IMR-90 (cell line): ENCODE data around the gene STON2. TPM values are rescaled to one million over a fixed set of nuclear protein-coding genes. Genes with fewer than 3 reads are reported as not detected.

Source experiments
- ATAC-seq: fragments of 200-7000 bp; cut with Tn5 transposase; 2 replicates; pipeline ENCODE4 v1.9.1; 2020; ENCODE audit warnings: low read depth, mild to moderate bottlenecking, moderate library complexity
- BruUV-seq: library from RNA; stranded (reverse); fragments of 400-500 nt; replicated peaks from 2 replicates; lab custom pipeline; 2021; lab: Mats Ljungman, UMichigan
- CTCF ChIA-PET: fragments of 300-600 bp; formaldehyde crosslinking; extraction: SDS; loops from one replicate; lab custom pipeline; 2021; ENCODE audit warnings: antibody characterized with exemption; lab: Yijun Ruan, JAX
- POLR2A ChIA-PET: fragments of 300-600 bp; sonication (Branson Sonifier 250); formaldehyde crosslinking; loops from one replicate; lab custom pipeline; 2022; ENCODE audit warnings: antibody characterized with exemption; ENCODE audit not compliant: unreplicated experiment; lab: Charles Lee
- DNase-seq: peaks from one replicate; pipeline ENCODE4 v3.0.0; 2013
- H2AFZ ChIP-seq: replicated peaks from 2 replicates; pipeline ENCODE3; 2013; ENCODE audit warnings: low read length, mild to moderate bottlenecking; ENCODE audit not compliant: poor library complexity
- H2AK5ac ChIP-seq: 2 replicates; pipeline ENCODE4 v1.6.1; 2013; ENCODE audit warnings: low read depth, low read length, inconsistent platforms
- H2AK9ac ChIP-seq: replicated peaks from 2 replicates; pipeline ENCODE3; 2013; ENCODE audit warnings: mild to moderate bottlenecking, low read depth, low read length, moderate library complexity; ENCODE audit not compliant: poor library complexity
- H2BK120ac ChIP-seq: 2 replicates; pipeline ENCODE4 v1.6.1; 2013; ENCODE audit warnings: low read depth, low read length, inconsistent platforms
- H2BK15ac ChIP-seq: 3 replicates; pipeline ENCODE4 v1.6.1; 2013; ENCODE audit warnings: low read depth, low read length, inconsistent platforms
- H2BK20ac ChIP-seq: 2 replicates; pipeline ENCODE4 v1.6.1; 2013; ENCODE audit warnings: low read depth, mild to moderate bottlenecking, inconsistent platforms, low read length, moderate library complexity
- H2BK5ac ChIP-seq: 2 replicates; pipeline ENCODE4 v1.6.1; 2013; ENCODE audit warnings: mild to moderate bottlenecking, low read depth, low read length, inconsistent platforms; ENCODE audit not compliant: poor library complexity, severe bottlenecking
- H3K14ac ChIP-seq: replicated peaks from 2 replicates; pipeline ENCODE4 v1.6.1; 2013; ENCODE audit warnings: low read depth, low read length, inconsistent platforms
- H3K18ac ChIP-seq: 2 replicates; pipeline ENCODE4 v1.6.1; 2013; ENCODE audit warnings: low read depth, low read length, control low read depth
- H3K23ac ChIP-seq: 2 replicates; pipeline ENCODE4 v1.6.1; 2013; ENCODE audit warnings: low read depth, low read length, inconsistent platforms
- H3K27ac ChIP-seq: 2 replicates; pipeline ENCODE4 v1.5.1; 2013; ENCODE audit warnings: mild to moderate bottlenecking, control low read depth, low read length; ENCODE audit not compliant: insufficient read depth
- H3K27me3 ChIP-seq: 2 replicates; pipeline ENCODE4 v1.6.1; 2013; ENCODE audit warnings: low read length; ENCODE audit not compliant: control insufficient read depth, insufficient read depth
- H3K36me3 ChIP-seq: 2 replicates; pipeline ENCODE4 v1.6.1; 2013; ENCODE audit warnings: low read length, mixed read lengths; ENCODE audit not compliant: control insufficient read depth, insufficient read depth
- H3K4ac ChIP-seq: 2 replicates; pipeline ENCODE4 v1.6.1; 2013; ENCODE audit warnings: low read depth, low read length, inconsistent platforms
- H3K4me1 ChIP-seq: 2 replicates; pipeline ENCODE4 v1.6.1; 2013; ENCODE audit warnings: low read length, mixed read lengths; ENCODE audit not compliant: control insufficient read depth, insufficient read depth
- H3K4me2 ChIP-seq: 2 replicates; pipeline ENCODE4 v1.6.1; 2013; ENCODE audit warnings: low read depth, mild to moderate bottlenecking, control low read depth, low read length, moderate library complexity
- H3K4me3 ChIP-seq: 2 replicates; pipeline ENCODE4 v1.5.1; 2013; ENCODE audit warnings: low read depth, mild to moderate bottlenecking, control low read depth, low read length, moderate library complexity; ENCODE audit not compliant: insufficient read depth
- H3K56ac ChIP-seq: 2 replicates; pipeline ENCODE4 v1.6.1; 2013; ENCODE audit warnings: low read length, inconsistent platforms; ENCODE audit not compliant: insufficient read depth; ENCODE audit errors: extremely low read depth
- H3K79me1 ChIP-seq, 2 experiments: 2 replicates each; pipeline ENCODE4 v1.6.1; 2013; ENCODE audit warnings: low read length in 2 of 2, inconsistent platforms in 1 of 2, low read depth in 1 of 2
- H3K9ac ChIP-seq: 2 replicates; pipeline ENCODE4 v1.6.1; 2013; ENCODE audit warnings: low read depth, low read length, control low read depth
- H3K9me1 ChIP-seq: 2 replicates; pipeline ENCODE4 v1.6.1; 2013; ENCODE audit warnings: low read length, inconsistent platforms; ENCODE audit not compliant: insufficient read depth
- H3K9me3 ChIP-seq: 2 replicates; pipeline ENCODE4 v1.6.1; 2013; ENCODE audit warnings: low read length; ENCODE audit not compliant: control insufficient read depth, insufficient read depth
- H4K20me1 ChIP-seq: 2 replicates; pipeline ENCODE4 v1.6.1; 2013; ENCODE audit warnings: low read length, inconsistent platforms; ENCODE audit not compliant: insufficient read depth
- H4K5ac ChIP-seq: 2 replicates; pipeline ENCODE4 v1.6.1; 2013; ENCODE audit warnings: mild to moderate bottlenecking, low read depth, low read length, control low read depth
- H4K8ac ChIP-seq, 2 experiments: 2 replicates each; pipeline ENCODE4 v1.6.1; 2013; ENCODE audit warnings: low read depth in 2 of 2, low read length in 2 of 2, control low read depth in 1 of 2, inconsistent platforms in 1 of 2
- H4K91ac ChIP-seq: 2 replicates; pipeline ENCODE4 v1.6.1; 2013; ENCODE audit warnings: low read depth, low read length, inconsistent platforms; ENCODE audit not compliant: insufficient read depth
- BHLHE40 ChIP-seq: fragments of 150-350 bp; IDR thresholded peaks from 2 replicates; pipeline ENCODE4 v1.6.1; 2016; ENCODE audit warnings: mild to moderate bottlenecking, low read depth, low read length
- MXI1 ChIP-seq: IDR thresholded peaks from 2 replicates; pipeline ENCODE4 v1.6.1; 2012; ENCODE audit warnings: low read depth, mild to moderate bottlenecking, low read length, moderate library complexity, borderline replicate concordance
- RCOR1 ChIP-seq: IDR thresholded peaks from 2 replicates; pipeline ENCODE4 v1.6.1; 2012; ENCODE audit warnings: mild to moderate bottlenecking, low read length, improper control_type of control experiment; ENCODE audit not compliant: insufficient replicate concordance
- SMC3 ChIP-seq: fragments of 150-350 bp; IDR thresholded peaks from 2 replicates; pipeline ENCODE4 v1.6.1; 2016; ENCODE audit warnings: low read depth, mild to moderate bottlenecking, antibody characterized with exemption, low read length, moderate library complexity
- WGBS, 2 experiments: methylation state at CpG; one replicate each; pipeline versions ENCODE4 v1.1.5 to v1.1.7; 2013; ENCODE audit warnings: missing lambda C conversion rate in 2 of 2; ENCODE audit not compliant: insufficient read length in 1 of 2; ENCODE audit errors: extremely low coverage in 2 of 2; 5-methylcytosine and 5-hydroxymethylcytosine counted together
- dilution Hi-C: fragments of 300-500 bp; cut with HindIII; formaldehyde crosslinking; loops from one replicate; pipeline ENCODE4 v1.14.3; 2018; ENCODE audit warnings: low sequenced_read_pairs; ENCODE audit not compliant: unreplicated experiment
- in situ Hi-C: fragments of 300-500 bp; cut with MboI; formaldehyde crosslinking; loops from 3 replicates; pipeline ENCODE4 v1.14.3; 2019; ENCODE audit warnings: low sequenced_read_pairs, inconsistent platforms, mixed read lengths
- intact Hi-C: fragments of 100-400 bp; cut with micrococcal nuclease; formaldehyde crosslinking; loops from 2 replicates; pipeline ENCODE4 v1.10.0; 2022
- polyA plus RNA-seq, 3 experiments: library from polyadenylated mRNA; depleted of rRNA; stranded (reverse); fragments of >200 nt; gene quantifications; 2 replicates each; pipeline ENCODE4 v1.2.3, GENCODE V29; 2012; ENCODE audit warnings: low replicate concordance in 1 of 3
- total RNA-seq: library from RNA; depleted of rRNA; stranded (reverse); fragments of >200 nt; gene quantifications from 2 replicates; pipeline ENCODE4 v1.2.3, GENCODE V29; 2012

Gene STON2
- total and polyA plus RNA-seq, 2 of the 4 experiments (the other 2 are of a cell fraction): not detected

DNA sequence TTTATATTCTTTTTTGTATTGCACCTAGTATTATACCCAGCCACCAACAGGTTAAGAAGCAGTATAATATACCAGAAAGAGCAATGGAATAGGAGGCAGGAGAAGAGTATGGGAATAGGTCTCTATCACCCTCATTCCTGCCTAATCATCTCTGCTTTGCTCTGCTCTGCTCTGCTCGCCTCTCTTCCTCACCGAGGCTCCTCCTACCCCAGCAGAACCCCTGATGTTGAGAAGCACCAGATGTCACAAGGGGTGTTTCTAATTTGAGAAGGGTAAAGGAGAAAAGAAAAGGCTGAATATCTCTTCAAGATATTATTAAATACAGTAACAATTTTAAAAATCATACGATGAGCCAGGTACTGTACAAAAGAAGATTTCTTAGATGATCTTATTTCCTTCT lies 89.0 kb downstream of the STON2 start:
- H4K5ac ChIP-seq: no peak overlapping the region
- DNase-seq (no peak), ATAC-seq (no peak)
- no peak overlapping the region for H2BK15ac ChIP-seq
- no peak overlapping the region for H4K8ac ChIP-seq
- no peak overlapping the region for H2BK5ac ChIP-seq
- H3K9me3 ChIP-seq: no peaks in the 10 kb centered on the region
- H2BK20ac ChIP-seq: no peak overlapping the region
- H3K18ac ChIP-seq: no peak overlapping the region
- no peak overlapping the region for H2AFZ ChIP-seq
- no peak overlapping the region for H3K23ac ChIP-seq
- no peak overlapping the region for H3K27ac ChIP-seq
- no peaks in the 10 kb centered on the region for H3K9me1 ChIP-seq
- no peak overlapping the region for H3K4ac ChIP-seq
- CTCF ChIA-PET: no interaction called here
- H3K36me3 ChIP-seq: no peaks in the 10 kb centered on the region
- no peak overlapping the region for H4K91ac ChIP-seq
- H3K4me3 ChIP-seq: no peak overlapping the region
- H3K27me3 ChIP-seq: no peaks in the 10 kb centered on the region
- no peak overlapping the region for H2AK5ac ChIP-seq
- POLR2A ChIA-PET: no interaction called here
- intact Hi-C loops: loop anchor here (2.0 kb wide), 1 partner anchor 66 kb away; no protein-coding TSS in a partner anchor
- H3K4me1 ChIP-seq: no peaks in the 10 kb centered on the region
- no peak overlapping the region for H3K14ac ChIP-seq
- H3K56ac ChIP-seq: no peak overlapping the region
- no peak overlapping the region for H3K9ac ChIP-seq
- no peaks in the 10 kb centered on the region for H4K20me1 ChIP-seq
- dilution Hi-C loops: no loop called here
- in situ Hi-C loops: no loop called here
- H3K79me1 ChIP-seq: no peaks in the 10 kb centered on the region
- TF ChIP-seq BHLHE40 (no peak), MXI1 (no peak), SMC3 (no peak), RCOR1 (no peak)
- no peak overlapping the region for H2AK9ac ChIP-seq
- BruUV-seq: no TSS peak
- WGBS, 2 experiments: no CpG with 5 or more reads among the region's 3 CpGs
- no peak overlapping the region for H2BK120ac ChIP-seq
- H3K4me2 ChIP-seq: no peak overlapping the region
